GM06990 (cell line): ENCODE data around the gene CTSO.

Experiments used
- DNase-seq: peaks from one replicate; pipeline ENCODE4 v3.0.0-alpha.2; 2011; ENCODE audit not compliant: insufficient read length; ENCODE audit errors: extremely low read depth
- H3K27me3 ChIP-seq: replicated peaks from 2 replicates; pipeline ENCODE4 v1.6.0; 2011; ENCODE audit warnings: low read length; ENCODE audit not compliant: control insufficient read depth, insufficient read depth
- H3K36me3 ChIP-seq: 2 replicates; pipeline ENCODE4 v1.5.1; 2011; ENCODE audit warnings: low read length; ENCODE audit not compliant: control insufficient read depth, insufficient read depth
- H3K4me3 ChIP-seq: replicated peaks from 2 replicates; pipeline ENCODE4 v1.5.1; 2011; ENCODE audit warnings: low read depth, mild to moderate bottlenecking, control low read depth, low read length
- TF ChIP-seq, protein P1 (sequence below): IDR thresholded peaks from 2 replicates; pipeline ENCODE4 v1.5.1; 2011; ENCODE audit warnings: low read length, control low read depth, mild to moderate bottlenecking, inconsistent platforms; ENCODE audit not compliant: insufficient read depth, poor library complexity, severe bottlenecking

Gene CTSO

GRCh38 chr4:155908187-155909139 is 45.2 kb downstream of the CTSO start:
- Histone ChIP-seq H3K27me3 (no peaks in the 10 kb centered on the region), H3K36me3 (no peaks in the 10 kb centered on the region), H3K4me3 (no peak overlapping the region)
- DNase-seq: no peak
- TF ChIP-seq, protein P1, sequence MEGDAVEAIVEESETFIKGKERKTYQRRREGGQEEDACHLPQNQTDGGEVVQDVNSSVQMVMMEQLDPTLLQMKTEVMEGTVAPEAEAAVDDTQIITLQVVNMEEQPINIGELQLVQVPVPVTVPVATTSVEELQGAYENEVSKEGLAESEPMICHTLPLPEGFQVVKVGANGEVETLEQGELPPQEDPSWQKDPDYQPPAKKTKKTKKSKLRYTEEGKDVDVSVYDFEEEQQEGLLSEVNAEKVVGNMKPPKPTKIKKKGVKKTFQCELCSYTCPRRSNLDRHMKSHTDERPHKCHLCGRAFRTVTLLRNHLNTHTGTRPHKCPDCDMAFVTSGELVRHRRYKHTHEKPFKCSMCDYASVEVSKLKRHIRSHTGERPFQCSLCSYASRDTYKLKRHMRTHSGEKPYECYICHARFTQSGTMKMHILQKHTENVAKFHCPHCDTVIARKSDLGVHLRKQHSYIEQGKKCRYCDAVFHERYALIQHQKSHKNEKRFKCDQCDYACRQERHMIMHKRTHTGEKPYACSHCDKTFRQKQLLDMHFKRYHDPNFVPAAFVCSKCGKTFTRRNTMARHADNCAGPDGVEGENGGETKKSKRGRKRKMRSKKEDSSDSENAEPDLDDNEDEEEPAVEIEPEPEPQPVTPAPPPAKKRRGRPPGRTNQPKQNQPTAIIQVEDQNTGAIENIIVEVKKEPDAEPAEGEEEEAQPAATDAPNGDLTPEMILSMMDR: no peak

- Histone ChIP-seq H3K4me3 (no peak overlapping the region), H3K36me3 (no peaks in the 10 kb centered on the region), H3K27me3 (no peaks in the 10 kb centered on the region)
- TF ChIP-seq, protein P1: no peak
- no peak for DNase-seq
Observed at GRCh38 chr4:155907556-155907955, 46.1 kb downstream of the CTSO start.

GRCh38 chr4:155906554-155907247 is 47.0 kb downstream of the CTSO start:
- TF ChIP-seq, protein P1: no peak
- H3K27me3 ChIP-seq: no peaks in the 10 kb centered on the region
- no peak overlapping the region for H3K4me3 ChIP-seq
- DNase-seq: no peak
- no peaks in the 10 kb centered on the region for H3K36me3 ChIP-seq

- Histone ChIP-seq H3K36me3 (no peaks in the 10 kb centered on the region), H3K27me3 (no peaks in the 10 kb centered on the region), H3K4me3 (no peak overlapping the region)
- DNase-seq: no peak
- TF ChIP-seq, protein P1: no peak
Observed at GRCh38 chr4:155904331-155904730, 49.3 kb downstream of the CTSO start.

DNA sequence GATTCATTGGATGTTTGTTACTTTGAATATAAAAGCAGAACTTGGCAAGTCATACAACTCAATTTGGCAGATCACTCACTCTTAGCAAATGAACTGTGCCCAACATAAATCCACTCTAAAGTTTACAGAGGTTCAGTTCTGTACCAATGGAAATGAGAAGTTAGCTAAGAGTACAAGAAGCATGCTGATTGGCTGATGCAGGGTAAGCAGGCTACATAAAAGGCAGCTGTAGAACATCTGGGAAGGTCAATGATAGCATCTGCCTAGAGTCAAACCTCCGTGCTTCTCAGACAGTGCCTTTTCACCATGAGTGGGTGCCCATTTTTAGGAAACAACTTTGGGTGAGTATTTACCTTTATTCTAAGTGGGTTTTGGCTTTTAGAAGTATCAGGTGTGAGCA is 50.2 kb downstream of the CTSO start, which contains the start of gene TDO2:
TDO2 (plus strand) TSS at position 244 of the 400 bp plus-strand sequence; CDS start at position 307, 63 bp downstream.
- TF ChIP-seq, protein P1: no peak
- Histone ChIP-seq H3K4me3 (no peak within 1 kb of the TSS), H3K36me3 (no peaks in the 10 kb centered on the region), H3K27me3 (no peaks in the 10 kb centered on the region)
- DNase-seq: no peak
